ENCODE results near the gene IL31.

The IL31 gene

GRCh38 chr12:122201381-122201780 is 27.4 kb upstream of the IL31 start:
- Histone ChIP-seq H3K9ac (ENCODE audit: low read depth, low read length, poor library complexity, severe bottlenecking) (no peak overlapping the region), H3K36me3 (ENCODE audit: insufficient read depth, low read length) (peaks cover 2% of the 10 kb centered on the region; the same call in 1 of the 2 replicates), H3K9me3 (ENCODE audit: insufficient read depth, low read depth, low read length) (no peaks in the 10 kb centered on the region), H3K79me2 (ENCODE audit: insufficient read depth, low read length) (no peaks in the 10 kb centered on the region), H2AFZ (ENCODE audit: low read length) (no peak overlapping the region), H3K4me3 (ENCODE audit: low read length, poor library complexity, severe bottlenecking) (no peak overlapping the region), H4K20me1 (ENCODE audit: insufficient read depth, low read length, poor library complexity, severe bottlenecking) (no peaks in the 10 kb centered on the region), H3K9me2 (replicated peaks; ENCODE audit: low read depth, low read length) (no peaks in the 10 kb centered on the region), H3F3A (ENCODE audit: low read depth) (no peaks in the 10 kb centered on the region), H3K4me1 (ENCODE audit: insufficient read depth, low read length, poor library complexity, severe bottlenecking) (peaks cover 9% of the 10 kb centered on the region), H3K4me2 (ENCODE audit: low read depth, low read length, poor library complexity, severe bottlenecking) (no peak overlapping the region), H3K27me3 (ENCODE audit: insufficient read depth, low read length, poor library complexity, severe bottlenecking) (no peaks in the 10 kb centered on the region)
- TF ChIP-seq CTCF (conservative IDR thresholded peaks at IDR 0.05; ENCODE audit: low read length), result no peak
- no peak for TF ChIP-seq EZH2phosphoT487 (IDR thresholded peaks at IDR 0.05; ENCODE audit: borderline replicate concordance)

GRCh38 chr12:122200541-122201175 is 26.6 kb upstream of the IL31 start:
- peaks cover 9% of the 10 kb centered on the region for H3K4me1 ChIP-seq (ENCODE audit: insufficient read depth, low read length, poor library complexity, severe bottlenecking)
- no peaks in the 10 kb centered on the region for H3K9me2 ChIP-seq (replicated peaks; ENCODE audit: low read depth, low read length)
- no peak overlapping the region for H2AFZ ChIP-seq (ENCODE audit: low read length)
- no peak overlapping the region for H3K9ac ChIP-seq (ENCODE audit: low read depth, low read length, poor library complexity, severe bottlenecking)
- TF ChIP-seq CTCF (conservative IDR thresholded peaks at IDR 0.05; ENCODE audit: low read length) (no peak; the same call in 1 of the 2 replicates), EZH2phosphoT487 (IDR thresholded peaks at IDR 0.05; ENCODE audit: borderline replicate concordance) (no peak)
- no peaks in the 10 kb centered on the region for H3K36me3 ChIP-seq (ENCODE audit: insufficient read depth, low read length)
- H3K27me3 ChIP-seq (ENCODE audit: insufficient read depth, low read length, poor library complexity, severe bottlenecking), result no peaks in the 10 kb centered on the region
- H3K9me3 ChIP-seq (ENCODE audit: insufficient read depth, low read depth, low read length), result no peaks in the 10 kb centered on the region
- H3K79me2 ChIP-seq (ENCODE audit: insufficient read depth, low read length), result no peaks in the 10 kb centered on the region
- H3K4me3 ChIP-seq (ENCODE audit: low read length, poor library complexity, severe bottlenecking), result no peak overlapping the region
- no peaks in the 10 kb centered on the region for H3F3A ChIP-seq (ENCODE audit: low read depth)
- no peak overlapping the region for H3K4me2 ChIP-seq (ENCODE audit: low read depth, low read length, poor library complexity, severe bottlenecking)
- no peaks in the 10 kb centered on the region for H4K20me1 ChIP-seq (ENCODE audit: insufficient read depth, low read length, poor library complexity, severe bottlenecking)

- no peak overlapping the region for H3K9ac ChIP-seq (ENCODE audit: low read depth, low read length, poor library complexity, severe bottlenecking)
- no peaks in the 10 kb centered on the region for H3K36me3 ChIP-seq (ENCODE audit: insufficient read depth, low read length)
- H2AFZ ChIP-seq (ENCODE audit: low read length), result no peak overlapping the region
- no peak overlapping the region for H3K4me3 ChIP-seq (ENCODE audit: low read length, poor library complexity, severe bottlenecking)
- H3K9me2 ChIP-seq (replicated peaks; ENCODE audit: low read depth, low read length), result no peaks in the 10 kb centered on the region
- H3K79me2 ChIP-seq (ENCODE audit: insufficient read depth, low read length), result no peaks in the 10 kb centered on the region
- no peaks in the 10 kb centered on the region for H3K27me3 ChIP-seq (ENCODE audit: insufficient read depth, low read length, poor library complexity, severe bottlenecking)
- H4K20me1 ChIP-seq (ENCODE audit: insufficient read depth, low read length, poor library complexity, severe bottlenecking), result no peaks in the 10 kb centered on the region
- H3K4me1 ChIP-seq (ENCODE audit: insufficient read depth, low read length, poor library complexity, severe bottlenecking), result peaks cover 9% of the 10 kb centered on the region
- TF ChIP-seq CTCF (conservative IDR thresholded peaks at IDR 0.05; ENCODE audit: low read length), result no peak
- TF ChIP-seq EZH2phosphoT487 (IDR thresholded peaks at IDR 0.05; ENCODE audit: borderline replicate concordance), result no peak
- no peaks in the 10 kb centered on the region for H3F3A ChIP-seq (ENCODE audit: low read depth)
- no peak overlapping the region for H3K4me2 ChIP-seq (ENCODE audit: low read depth, low read length, poor library complexity, severe bottlenecking)
- no peaks in the 10 kb centered on the region for H3K9me3 ChIP-seq (ENCODE audit: insufficient read depth, low read depth, low read length)
Observed at GRCh38 chr12:122199484-122200355, 25.7 kb upstream of the IL31 start.

Measured in Loucy (cell line).